ENCODE measurements around the gene THBS2. TPM values are rescaled to one million over a fixed set of nuclear protein-coding genes. Genes with fewer than 3 reads are reported as not detected.

THBS2 gene
- total and polyA plus RNA-seq, 4 donors = 68.6 to 1,026 (median 539) TPM

DNA sequence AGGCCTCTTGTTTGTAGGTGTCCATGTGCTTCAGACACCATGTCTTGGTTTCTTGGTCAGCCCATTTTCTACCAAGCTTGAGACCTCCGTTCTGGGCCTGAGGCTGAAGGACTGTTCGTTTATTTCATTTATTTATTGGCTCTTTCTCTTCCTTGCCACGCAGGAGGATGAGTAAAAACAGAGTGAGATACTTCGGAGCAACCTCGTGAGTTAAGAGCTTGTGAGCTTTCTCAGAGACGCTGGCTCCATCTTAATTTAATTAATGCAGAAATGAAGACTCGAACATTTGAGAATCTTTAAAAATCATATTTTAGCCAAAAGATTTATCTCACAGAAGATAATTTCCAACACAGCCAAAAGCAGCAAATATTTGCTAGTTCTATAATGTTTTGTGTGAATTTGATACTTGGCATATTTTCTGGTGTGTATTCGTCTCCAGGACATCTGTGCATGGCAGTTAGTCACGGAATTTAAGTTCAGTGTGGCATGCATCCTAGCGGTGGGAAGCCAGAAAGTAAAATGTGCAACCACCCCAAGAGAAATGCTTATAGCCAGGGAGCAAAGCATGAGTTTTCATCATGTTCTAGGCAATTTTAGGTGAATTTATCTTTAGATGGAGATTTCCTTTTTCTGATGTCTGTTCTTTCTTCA is 76.0 kb downstream of the THBS2 start:
- 64 to 81% methylated on average over 10 of the region's 10 CpGs for WGBS, 2 donors
- no peak overlapping the region for H3K27ac ChIP-seq (ENCODE audit: low read depth in 1 of 2, low read length in 2 of 2)
- no peaks in the 10 kb centered on the region for H3K36me3 ChIP-seq (ENCODE audit: control insufficient read depth in 1 of 2, insufficient read depth in 2 of 2, low read length in 1 of 2)
- ATAC-seq (ENCODE audit: low FRiP score) (no peak), DNase-seq (no peak)
- no peaks in the 10 kb centered on the region for H3K27me3 ChIP-seq (ENCODE audit: control insufficient read depth in 1 of 2, insufficient read depth in 2 of 2, low read length in 1 of 2)
- intact Hi-C loops (cut with DNase I) = no loop called here
- H3K4me3 ChIP-seq (ENCODE audit: low read length in 2 of 2) = no peak overlapping the region
- no peaks in the 10 kb centered on the region for H3K4me1 ChIP-seq (ENCODE audit: control insufficient read depth in 1 of 2, insufficient read depth in 2 of 2, low read length in 2 of 2)
- H3K9me3 ChIP-seq (ENCODE audit: control insufficient read depth, low read length) = no peaks in the 10 kb centered on the region

DNA sequence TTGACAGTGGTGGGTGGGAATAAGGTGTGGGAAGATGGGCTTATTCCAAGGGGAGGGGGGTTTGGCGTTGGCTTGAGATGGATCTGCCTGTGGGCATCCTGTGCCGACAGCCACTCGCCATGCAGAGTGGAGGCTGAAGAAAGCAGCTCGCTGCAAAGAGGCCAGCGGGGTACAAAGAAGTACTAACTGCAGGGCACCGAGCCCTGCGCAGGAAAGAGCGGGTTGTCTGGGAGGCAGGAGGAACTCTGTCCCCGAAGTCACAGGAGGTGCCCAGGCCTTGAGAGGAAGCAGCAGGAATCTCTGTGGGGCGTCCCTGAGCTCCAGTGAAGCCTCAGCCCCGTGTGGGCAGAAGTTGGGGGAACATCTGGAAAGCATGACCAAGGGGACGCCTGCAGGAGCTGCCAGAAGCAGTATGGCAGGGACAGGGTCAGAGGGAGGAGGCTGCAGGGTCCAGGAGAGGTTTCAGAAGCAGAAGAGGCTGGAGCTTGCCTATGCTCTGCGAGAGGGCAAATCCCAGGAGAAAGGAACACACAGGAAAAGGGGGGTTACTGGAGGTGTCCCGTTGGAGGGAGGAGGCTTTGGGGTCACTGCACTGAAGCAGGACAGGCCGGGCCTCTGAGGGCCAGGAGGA is 77.2 kb downstream of the THBS2 start:
- no peak overlapping the region for H3K4me3 ChIP-seq (ENCODE audit: low read length in 2 of 2)
- 86 to 93% methylated on average over 15 of the region's 15 CpGs for WGBS, 2 donors
- ATAC-seq (ENCODE audit: low FRiP score) (no peak), DNase-seq (no peak)
- no peak overlapping the region for H3K27ac ChIP-seq (ENCODE audit: low read depth in 1 of 2, low read length in 2 of 2)
- H3K27me3 ChIP-seq (ENCODE audit: control insufficient read depth in 1 of 2, insufficient read depth in 2 of 2, low read length in 1 of 2) = no peaks in the 10 kb centered on the region
- no peaks in the 10 kb centered on the region for H3K36me3 ChIP-seq (ENCODE audit: control insufficient read depth in 1 of 2, insufficient read depth in 2 of 2, low read length in 1 of 2)
- H3K9me3 ChIP-seq (ENCODE audit: control insufficient read depth, low read length) = no peaks in the 10 kb centered on the region
- intact Hi-C loops (cut with DNase I) = no loop called here
- H3K4me1 ChIP-seq (ENCODE audit: control insufficient read depth in 1 of 2, insufficient read depth in 2 of 2, low read length in 2 of 2) = no peaks in the 10 kb centered on the region

DNA sequence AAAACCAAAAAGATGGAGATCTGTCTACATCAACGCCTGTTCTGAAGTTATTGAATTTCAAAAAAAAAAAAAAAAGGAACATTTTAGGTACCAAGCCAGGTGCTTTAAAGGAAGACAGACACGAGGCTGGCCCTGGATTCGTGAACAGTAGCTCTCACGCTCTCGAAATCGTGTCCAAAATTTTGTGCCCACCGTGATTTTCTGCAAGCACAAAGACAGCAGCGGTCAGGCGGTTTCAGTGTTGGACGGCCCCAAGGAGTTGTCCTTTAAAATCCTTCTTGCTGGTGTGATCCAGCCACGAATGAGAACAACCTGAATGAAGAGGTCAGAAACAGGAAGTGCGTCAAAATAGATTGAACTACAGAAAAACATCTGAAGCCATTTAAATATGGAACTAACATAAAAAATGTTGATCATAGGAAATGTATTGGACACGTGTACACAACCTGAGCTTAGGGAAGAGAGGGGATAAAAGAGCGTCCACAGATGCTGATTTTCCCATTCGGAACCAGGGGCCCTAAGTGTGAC is 78.2 kb downstream of the THBS2 start:
- H3K9me3 ChIP-seq (ENCODE audit: control insufficient read depth, low read length) = no peaks in the 10 kb centered on the region
- no peak overlapping the region for H3K27ac ChIP-seq (ENCODE audit: low read depth in 1 of 2, low read length in 2 of 2)
- H3K4me3 ChIP-seq (ENCODE audit: low read length in 2 of 2) = no peak overlapping the region
- 94 to 95% methylated on average over 15 of the region's 15 CpGs for WGBS, 2 donors
- H3K4me1 ChIP-seq (ENCODE audit: control insufficient read depth in 1 of 2, insufficient read depth in 2 of 2, low read length in 2 of 2) = no peaks in the 10 kb centered on the region
- H3K27me3 ChIP-seq (ENCODE audit: control insufficient read depth in 1 of 2, insufficient read depth in 2 of 2, low read length in 1 of 2) = no peaks in the 10 kb centered on the region
- intact Hi-C loops (cut with DNase I) = no loop called here
- H3K36me3 ChIP-seq (ENCODE audit: control insufficient read depth in 1 of 2, insufficient read depth in 2 of 2, low read length in 1 of 2) = no peaks in the 10 kb centered on the region
- no peak for ATAC-seq (ENCODE audit: low FRiP score)
- no peak for DNase-seq

DNA sequence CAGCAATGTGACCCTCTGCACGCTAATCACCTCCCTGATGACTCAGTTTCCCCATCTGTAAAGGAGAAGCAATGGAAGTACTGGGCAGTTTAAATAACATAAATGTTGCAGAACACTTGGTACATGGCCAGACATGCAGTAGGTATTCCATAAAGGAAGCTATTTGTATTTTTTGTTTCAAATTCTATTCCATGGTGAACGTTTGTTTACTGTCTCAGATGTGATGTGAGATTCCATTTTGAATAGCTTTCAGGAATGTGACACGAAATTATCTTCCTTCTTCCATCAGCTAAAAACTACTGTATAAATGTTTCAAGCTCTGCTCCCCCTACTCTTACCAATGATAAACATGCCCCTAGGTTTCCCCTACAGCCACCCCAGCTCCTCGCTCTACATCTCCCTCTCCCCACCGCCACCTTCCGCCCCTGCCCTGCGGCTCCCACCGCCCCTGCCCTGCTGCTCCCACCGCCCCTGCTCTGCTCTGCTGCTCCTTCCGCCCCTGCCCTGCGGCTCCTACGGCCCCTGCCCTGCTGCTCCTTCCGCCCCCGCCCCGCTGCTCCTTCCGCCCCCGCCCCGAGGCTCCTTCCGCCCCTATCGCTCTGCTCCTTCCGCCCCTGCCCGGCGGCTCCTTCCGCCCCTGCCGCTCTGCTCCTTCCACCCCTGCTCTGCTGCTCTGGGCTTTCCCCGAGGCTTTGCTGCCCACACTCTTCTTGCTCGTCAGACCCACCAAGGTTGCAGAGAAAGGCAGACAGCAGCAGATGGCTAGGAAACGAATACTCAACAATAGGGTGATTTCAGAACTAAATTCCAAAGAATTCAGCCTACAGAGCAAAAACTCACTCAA is 78.9 kb downstream of the THBS2 start:
- Histone ChIP-seq H3K27me3 (ENCODE audit: control insufficient read depth in 1 of 2, insufficient read depth in 2 of 2, low read length in 1 of 2) (no peaks in the 10 kb centered on the region), H3K4me1 (ENCODE audit: control insufficient read depth in 1 of 2, insufficient read depth in 2 of 2, low read length in 2 of 2) (no peaks in the 10 kb centered on the region), H3K36me3 (ENCODE audit: control insufficient read depth in 1 of 2, insufficient read depth in 2 of 2, low read length in 1 of 2) (no peaks in the 10 kb centered on the region), H3K4me3 (ENCODE audit: low read length in 2 of 2) (no peak overlapping the region), H3K27ac (ENCODE audit: low read depth in 1 of 2, low read length in 2 of 2) (no peak overlapping the region), H3K9me3 (ENCODE audit: control insufficient read depth, low read length) (no peaks in the 10 kb centered on the region)
- intact Hi-C loops (cut with DNase I) = loop anchor here in 1 of 2 donors (5.0 kb wide), 2 partner anchors 78 to 212 kb away; partner anchors contain the start of gene THBS2
- DNase-seq = no peak
- ATAC-seq (ENCODE audit: low FRiP score) = no peak
- WGBS, 2 donors = 83 to 93% methylated on average over 27 to 28 of the region's 28 CpGs

DNA sequence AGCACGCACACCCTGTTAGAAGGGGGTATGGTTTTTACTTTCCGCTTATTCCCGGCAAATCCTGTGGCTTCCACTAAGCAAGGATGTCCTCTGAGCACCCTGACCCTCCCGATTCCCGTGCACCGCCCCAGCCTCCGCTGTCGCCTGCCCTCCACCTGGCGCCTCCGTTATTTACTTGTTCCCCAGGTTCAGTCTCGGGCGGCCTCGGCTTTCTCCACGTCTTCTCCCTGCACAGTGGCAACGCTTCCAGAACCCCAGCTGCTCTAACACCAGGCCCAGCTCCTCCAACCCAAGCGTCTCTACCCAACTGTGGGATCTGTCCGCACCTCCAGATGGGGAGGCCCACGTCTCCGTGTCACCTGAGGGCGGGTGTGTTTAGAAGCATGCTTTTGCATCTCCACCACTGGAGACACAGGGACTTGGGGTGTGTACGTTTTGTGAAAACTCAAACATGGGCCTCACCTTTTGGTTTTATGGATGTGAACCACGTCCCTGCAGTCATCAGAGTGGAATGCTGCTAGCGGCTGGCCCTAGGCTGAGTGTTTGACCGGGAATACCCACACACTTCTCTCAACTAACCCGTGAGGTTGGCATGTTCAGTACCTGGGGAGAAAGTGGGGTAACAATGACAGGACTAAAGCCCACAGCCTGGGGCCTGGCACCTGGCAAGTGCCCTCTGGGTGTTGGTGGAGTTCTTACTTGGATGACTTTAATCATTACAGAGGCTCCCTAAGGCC is 79.9 kb downstream of the THBS2 start:
- 94 to 95% methylated on average over 25 of the region's 25 CpGs for WGBS, 2 donors
- no peak overlapping the region for H3K4me3 ChIP-seq (ENCODE audit: low read length in 2 of 2)
- DNase-seq (no peak), ATAC-seq (ENCODE audit: low FRiP score) (no peak)
- no peaks in the 10 kb centered on the region for H3K9me3 ChIP-seq (ENCODE audit: control insufficient read depth, low read length)
- H3K36me3 ChIP-seq (ENCODE audit: control insufficient read depth in 1 of 2, insufficient read depth in 2 of 2, low read length in 1 of 2) = no peaks in the 10 kb centered on the region
- no peaks in the 10 kb centered on the region for H3K27me3 ChIP-seq (ENCODE audit: control insufficient read depth in 1 of 2, insufficient read depth in 2 of 2, low read length in 1 of 2)
- H3K27ac ChIP-seq (ENCODE audit: low read depth in 1 of 2, low read length in 2 of 2) = peak overlapping the region; percentile 94 to 96
- intact Hi-C loops (cut with DNase I) = loop anchor here in 1 of 2 donors (5.0 kb wide), 2 partner anchors 79 to 211 kb away; partner anchors contain the start of gene THBS2
- H3K4me1 ChIP-seq (ENCODE audit: control insufficient read depth in 1 of 2, insufficient read depth in 2 of 2, low read length in 2 of 2) = no peaks in the 10 kb centered on the region

DNA sequence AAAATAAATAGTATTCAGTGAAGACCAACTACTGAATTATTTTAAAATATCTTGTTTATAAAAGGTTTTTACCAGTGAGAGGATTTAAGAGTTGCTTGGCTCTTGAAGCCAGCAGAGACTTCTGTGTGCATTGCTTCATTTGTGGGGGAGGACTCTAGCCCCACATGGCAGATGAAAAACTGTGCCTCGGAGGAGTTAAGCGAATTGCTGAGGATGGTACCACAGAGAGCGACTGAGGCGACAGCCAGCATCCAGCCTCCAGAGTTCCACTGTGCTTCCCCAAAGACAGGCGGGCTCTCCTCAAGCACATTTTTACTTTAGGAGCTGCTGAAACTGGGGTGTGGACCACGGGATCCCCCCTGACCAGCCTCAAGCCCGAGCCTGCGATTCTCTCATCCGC is 80.7 kb downstream of the THBS2 start:
- no peak overlapping the region for H3K4me3 ChIP-seq (ENCODE audit: low read length in 2 of 2)
- no peaks in the 10 kb centered on the region for H3K9me3 ChIP-seq (ENCODE audit: control insufficient read depth, low read length)
- intact Hi-C loops (cut with DNase I) = loop anchor here in 1 of 2 donors (1.0 to 5.0 kb wide), 3 partner anchors 17 to 211 kb away; partner anchors contain the start of gene THBS2
- 67 to 83% methylated on average over 9 of the region's 9 CpGs for WGBS, 2 donors
- no peaks in the 10 kb centered on the region for H3K36me3 ChIP-seq (ENCODE audit: control insufficient read depth in 1 of 2, insufficient read depth in 2 of 2, low read length in 1 of 2)
- ATAC-seq (ENCODE audit: low FRiP score) = no peak
- peak overlapping the region; percentile 94 to 96 for H3K27ac ChIP-seq (ENCODE audit: low read depth in 1 of 2, low read length in 2 of 2)
- no peak for DNase-seq
- H3K27me3 ChIP-seq (ENCODE audit: control insufficient read depth in 1 of 2, insufficient read depth in 2 of 2, low read length in 1 of 2) = no peaks in the 10 kb centered on the region
- H3K4me1 ChIP-seq (ENCODE audit: control insufficient read depth in 1 of 2, insufficient read depth in 2 of 2, low read length in 2 of 2) = no peaks in the 10 kb centered on the region

DNA sequence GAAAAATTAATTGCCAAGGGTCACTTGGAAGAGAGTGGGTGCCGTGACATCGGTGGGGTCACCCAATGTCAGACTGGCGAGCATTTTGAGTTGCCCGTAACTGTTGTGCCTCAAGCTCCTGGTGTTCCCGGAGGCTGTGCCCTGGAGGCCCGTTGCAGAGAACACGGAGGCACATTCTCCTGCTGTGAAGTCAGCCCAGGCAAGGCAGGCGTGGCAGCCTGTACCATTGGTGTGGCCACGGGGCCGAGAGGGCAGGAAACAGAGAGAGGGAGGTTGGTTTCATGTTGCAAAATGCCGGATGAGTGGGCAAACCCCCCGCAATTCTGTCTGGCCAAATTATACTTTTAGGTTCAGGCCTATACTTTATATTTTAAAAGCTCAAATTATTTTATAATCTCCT is 81.2 kb downstream of the THBS2 start:
- Histone ChIP-seq H3K27ac (ENCODE audit: low read depth in 1 of 2, low read length in 2 of 2) (peak overlapping the region; percentile 83 to 99), H3K9me3 (ENCODE audit: control insufficient read depth, low read length) (no peaks in the 10 kb centered on the region), H3K36me3 (ENCODE audit: control insufficient read depth in 1 of 2, insufficient read depth in 2 of 2, low read length in 1 of 2) (no peaks in the 10 kb centered on the region), H3K4me1 (ENCODE audit: control insufficient read depth in 1 of 2, insufficient read depth in 2 of 2, low read length in 2 of 2) (no peaks in the 10 kb centered on the region), H3K27me3 (ENCODE audit: control insufficient read depth in 1 of 2, insufficient read depth in 2 of 2, low read length in 1 of 2) (no peaks in the 10 kb centered on the region), H3K4me3 (ENCODE audit: low read length in 2 of 2) (no peak overlapping the region)
- intact Hi-C loops (cut with DNase I) = loop anchor here in 1 of 2 donors (1.0 to 5.0 kb wide), 3 partner anchors 18 to 210 kb away; partner anchors contain the start of gene THBS2
- ATAC-seq (ENCODE audit: low FRiP score) = peak; percentile 83
- WGBS, 2 donors = 3 to 5% methylated on average over 12 of the region's 12 CpGs
- DNase-seq = peak; percentile 94 to 95

DNA sequence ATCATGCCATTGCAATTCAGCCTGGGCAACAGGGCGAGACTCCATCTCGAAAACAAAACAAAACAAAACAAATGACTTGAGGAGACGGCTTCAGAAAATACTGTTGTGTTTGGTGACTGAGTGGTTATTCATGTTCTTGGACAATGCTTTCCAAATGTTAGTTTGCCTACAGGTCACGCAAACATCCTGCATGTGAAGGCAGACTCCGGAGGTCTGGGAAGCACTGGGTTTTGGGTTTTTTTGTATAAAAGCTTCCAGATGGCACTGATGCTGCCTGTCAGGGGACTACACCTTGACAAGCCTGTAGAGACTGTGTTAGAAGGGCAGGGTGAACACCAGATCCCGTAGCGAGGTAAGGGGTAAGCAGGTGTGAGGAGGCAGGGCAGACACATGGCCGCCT is 81.7 kb downstream of the THBS2 start:
- no peaks in the 10 kb centered on the region for H3K4me1 ChIP-seq (ENCODE audit: control insufficient read depth in 1 of 2, insufficient read depth in 2 of 2, low read length in 2 of 2)
- no peaks in the 10 kb centered on the region for H3K36me3 ChIP-seq (ENCODE audit: control insufficient read depth in 1 of 2, insufficient read depth in 2 of 2, low read length in 1 of 2)
- H3K4me3 ChIP-seq (ENCODE audit: low read length in 2 of 2) = no peak overlapping the region
- DNase-seq (no peak), ATAC-seq (ENCODE audit: low FRiP score) (peak; percentile 2)
- no peaks in the 10 kb centered on the region for H3K27me3 ChIP-seq (ENCODE audit: control insufficient read depth in 1 of 2, insufficient read depth in 2 of 2, low read length in 1 of 2)
- intact Hi-C loops (cut with DNase I) = loop anchor here in 1 of 2 donors (1.0 to 5.0 kb wide), 3 partner anchors 18 to 210 kb away; partner anchors contain the start of gene THBS2
- H3K27ac ChIP-seq (ENCODE audit: low read depth in 1 of 2, low read length in 2 of 2) = peak overlapping the region; percentile 83 to 99
- H3K9me3 ChIP-seq (ENCODE audit: control insufficient read depth, low read length) = no peaks in the 10 kb centered on the region
- WGBS, 2 donors = 27 to 35% methylated on average over 8 of the region's 8 CpGs

All from aorta (tissue), 5 donors.